GM23338 (cell line): ENCODE results near the gene SPINK4. TPM values are rescaled to one million over a fixed set of nuclear protein-coding genes. Genes with fewer than 3 reads are reported as not detected.

Source experiments
- ATAC-seq: fragments of 200-7000 bp; cut with Tn5 transposase; 3 replicates; pipeline ENCODE4 v1.9.1; 2020
- DNase-seq: peaks from one replicate; pipeline ENCODE4 v3.0.0-alpha.2; 2015; ENCODE audit warnings: low spot score
- H2AFZ ChIP-seq: fragments of 200-600 bp; sonication (generic); 2 replicates; pipeline ENCODE4 v1.8.0; 2016; ENCODE audit warnings: antibody characterized with exemption, mild to moderate bottlenecking, moderate library complexity
- H3F3A ChIP-seq: fragments of 200-600 bp; sonication (generic); replicated peaks from 2 replicates; pipeline ENCODE4 v1.8.0; 2017; ENCODE audit warnings: antibody characterized with exemption, mixed run types, low read depth
- H3K27ac ChIP-seq: fragments of 200-600 bp; sonication (generic); 2 replicates; pipeline ENCODE4 v1.6.1; 2016; ENCODE audit warnings: low read depth
- H3K27me3 ChIP-seq: fragments of 200-600 bp; sonication (generic); 2 replicates; pipeline ENCODE4 v1.8.0; 2016; ENCODE audit warnings: mild to moderate bottlenecking, mixed run types, moderate library complexity; ENCODE audit not compliant: insufficient read depth
- H3K36me3 ChIP-seq: fragments of 200-600 bp; sonication (generic); 2 replicates; pipeline ENCODE4 v1.8.0; 2016; ENCODE audit warnings: mild to moderate bottlenecking; ENCODE audit not compliant: insufficient read depth
- H3K4me1 ChIP-seq: fragments of 200-600 bp; sonication (generic); 2 replicates; pipeline ENCODE4 v1.8.0; 2016; ENCODE audit warnings: mild to moderate bottlenecking, moderate library complexity; ENCODE audit not compliant: insufficient read depth
- H3K4me2 ChIP-seq: fragments of 200-600 bp; sonication (generic); 2 replicates; pipeline ENCODE4 v1.7.1; 2017; ENCODE audit warnings: mixed run types
- H3K4me3 ChIP-seq: fragments of 200-600 bp; sonication (generic); 2 replicates; pipeline ENCODE4 v1.6.1; 2016; ENCODE audit warnings: mixed run types
- H3K79me2 ChIP-seq: fragments of 200-600 bp; sonication (generic); replicated peaks from 2 replicates; pipeline ENCODE4 v1.8.0; 2017; ENCODE audit warnings: mild to moderate bottlenecking; ENCODE audit not compliant: insufficient read depth
- H3K9me2 ChIP-seq: fragments of 200-600 bp; sonication (generic); 2 replicates; pipeline ENCODE4 v1.8.0; 2017; ENCODE audit not compliant: insufficient read depth
- H4K20me1 ChIP-seq: fragments of 200-600 bp; sonication (generic); replicated peaks from 2 replicates; pipeline ENCODE4 v1.8.0; 2017; ENCODE audit warnings: mild to moderate bottlenecking; ENCODE audit not compliant: insufficient read depth
- H3K27ac Mint-ChIP-seq: 2 replicates; pipeline ENCODE4 v1.8.0; 2020; ENCODE audit warnings: inconsistent platforms, mild to moderate bottlenecking, moderate library complexity, mixed read lengths
- H3K27me3 Mint-ChIP-seq: 3 replicates; pipeline ENCODE4 v1.8.0; 2022; ENCODE audit warnings: low read depth, mild to moderate bottlenecking, moderate library complexity, mixed read lengths, inconsistent platforms; ENCODE audit not compliant: insufficient read depth, poor library complexity
- H3K36me3 Mint-ChIP-seq: 3 replicates; pipeline ENCODE4 v1.8.0; 2021; ENCODE audit warnings: low read depth, mild to moderate bottlenecking, inconsistent platforms, moderate library complexity, mixed read lengths
- H3K4me1 Mint-ChIP-seq: 3 replicates; pipeline ENCODE4 v1.8.0; 2020; ENCODE audit warnings: mild to moderate bottlenecking, inconsistent platforms, mixed read lengths
- H3K4me3 Mint-ChIP-seq: 3 replicates; pipeline ENCODE4 v1.8.0; 2021; ENCODE audit warnings: moderate library complexity, mild to moderate bottlenecking, inconsistent platforms, mixed read lengths
- H3K9me3 Mint-ChIP-seq: 3 replicates; pipeline ENCODE4 v1.8.0; 2020; ENCODE audit warnings: moderate library complexity, mild to moderate bottlenecking, inconsistent platforms, mixed read lengths
- CREB1 ChIP-seq: fragments of 250-450 bp; sonication (Bioruptor Pico); IDR thresholded peaks from 2 replicates; pipeline ENCODE4 v1.5.0; 2020; ENCODE audit warnings: low read depth, mild to moderate bottlenecking, moderate library complexity
- CTCF ChIP-seq, 2 experiments: fragments of 200-600 bp in 1 of 2; sonication (generic) in 1 of 2; conservative IDR thresholded peaks; 2 replicates each; pipeline versions ENCODE4 v1.5.1 to v1.6.1; 2016 to 2017; ENCODE audit warnings: antibody characterized with exemption in 2 of 2, low read depth in 2 of 2, mild to moderate bottlenecking in 2 of 2, moderate library complexity in 1 of 2
- EZH2 ChIP-seq: fragments of 200-600 bp; sonication (generic); IDR thresholded peaks from one replicate; pipeline ENCODE4 v1.8.0; 2017; ENCODE audit warnings: antibody characterized with exemption, mild to moderate bottlenecking, low read depth; ENCODE audit not compliant: unreplicated experiment
- EZH2phosphoT487 ChIP-seq: fragments of 200-600 bp; sonication (generic); IDR thresholded peaks from one replicate; pipeline ENCODE4 v1.8.1; 2018; ENCODE audit warnings: antibody characterized with exemption; ENCODE audit not compliant: unreplicated experiment
- JUNB ChIP-seq: IDR thresholded peaks from one replicate; pipeline ENCODE4 v1.6.1; 2016; ENCODE audit warnings: antibody characterized with exemption; ENCODE audit not compliant: unreplicated experiment
- NANOG ChIP-seq: IDR thresholded peaks from 2 replicates; pipeline ENCODE4 v1.6.1; 2016; ENCODE audit warnings: antibody characterized with exemption, borderline replicate concordance
- POLR2AphosphoS5 ChIP-seq: IDR thresholded peaks from 2 replicates; pipeline ENCODE4 v1.6.1; 2016; ENCODE audit warnings: antibody characterized with exemption, low read depth
- STAT1 ChIP-seq: IDR thresholded peaks from one replicate; pipeline ENCODE4 v1.6.1; 2016; ENCODE audit warnings: antibody characterized with exemption; ENCODE audit not compliant: unreplicated experiment
- ZNF114 ChIP-seq: fragments of 250-450 bp; sonication (Bioruptor Pico); IDR thresholded peaks from 2 replicates; pipeline ENCODE4 v1.5.0; 2020; ENCODE audit warnings: mild to moderate bottlenecking, moderate library complexity
- ZNF331 ChIP-seq: fragments of 250-450 bp; sonication (Bioruptor Pico); IDR thresholded peaks from 2 replicates; pipeline ENCODE4 v1.5.0; 2020; ENCODE audit warnings: low read depth, mild to moderate bottlenecking, moderate library complexity
- polyA plus RNA-seq: library from polyadenylated mRNA; unstranded; fragments of >200 nt; fragmentation: Nextera tagmentation; extraction: Ambion mirVana; gene quantifications from 2 replicates; pipeline ENCODE4 v1.2.1, GENCODE V29; 2016
- total RNA-seq: library from RNA; depleted of rRNA; stranded (reverse); fragments of >200 nt; shearing (Covaris generic); gene quantifications from 2 replicates; pipeline ENCODE4 v1.2.3, GENCODE V29; 2014
- TF ChIP-seq, protein P1 (sequence below): IDR thresholded peaks from one replicate; pipeline ENCODE4 v1.6.1; 2018; ENCODE audit warnings: antibody characterized with exemption; ENCODE audit not compliant: unreplicated experiment
- TF ChIP-seq, protein P2 (sequence below): IDR thresholded peaks from 2 replicates; pipeline ENCODE4 v1.6.1; 2016; ENCODE audit warnings: antibody characterized with exemption

The SPINK4 gene
- total and polyA plus RNA-seq, 2 experiments from 2014 or later, result not detected

GRCh38 chr9:33250458-33250995 lies 10.6 kb downstream of the SPINK4 start:
- peaks cover 9% of the 10 kb centered on the region for H3K27me3 Mint-ChIP-seq
- H3K36me3 ChIP-seq, result peaks cover 21% of the 10 kb centered on the region
- no peak overlapping the region for H2AFZ ChIP-seq
- no peaks in the 10 kb centered on the region for H3F3A ChIP-seq
- peak overlapping the region; percentile 60; the same call in 1 of the 2 replicates for H3K27ac Mint-ChIP-seq
- no peak for ATAC-seq
- TF ChIP-seq JUNB, result no peak
- no peak for TF ChIP-seq POLR2AphosphoS5
- TF ChIP-seq, protein P1, sequence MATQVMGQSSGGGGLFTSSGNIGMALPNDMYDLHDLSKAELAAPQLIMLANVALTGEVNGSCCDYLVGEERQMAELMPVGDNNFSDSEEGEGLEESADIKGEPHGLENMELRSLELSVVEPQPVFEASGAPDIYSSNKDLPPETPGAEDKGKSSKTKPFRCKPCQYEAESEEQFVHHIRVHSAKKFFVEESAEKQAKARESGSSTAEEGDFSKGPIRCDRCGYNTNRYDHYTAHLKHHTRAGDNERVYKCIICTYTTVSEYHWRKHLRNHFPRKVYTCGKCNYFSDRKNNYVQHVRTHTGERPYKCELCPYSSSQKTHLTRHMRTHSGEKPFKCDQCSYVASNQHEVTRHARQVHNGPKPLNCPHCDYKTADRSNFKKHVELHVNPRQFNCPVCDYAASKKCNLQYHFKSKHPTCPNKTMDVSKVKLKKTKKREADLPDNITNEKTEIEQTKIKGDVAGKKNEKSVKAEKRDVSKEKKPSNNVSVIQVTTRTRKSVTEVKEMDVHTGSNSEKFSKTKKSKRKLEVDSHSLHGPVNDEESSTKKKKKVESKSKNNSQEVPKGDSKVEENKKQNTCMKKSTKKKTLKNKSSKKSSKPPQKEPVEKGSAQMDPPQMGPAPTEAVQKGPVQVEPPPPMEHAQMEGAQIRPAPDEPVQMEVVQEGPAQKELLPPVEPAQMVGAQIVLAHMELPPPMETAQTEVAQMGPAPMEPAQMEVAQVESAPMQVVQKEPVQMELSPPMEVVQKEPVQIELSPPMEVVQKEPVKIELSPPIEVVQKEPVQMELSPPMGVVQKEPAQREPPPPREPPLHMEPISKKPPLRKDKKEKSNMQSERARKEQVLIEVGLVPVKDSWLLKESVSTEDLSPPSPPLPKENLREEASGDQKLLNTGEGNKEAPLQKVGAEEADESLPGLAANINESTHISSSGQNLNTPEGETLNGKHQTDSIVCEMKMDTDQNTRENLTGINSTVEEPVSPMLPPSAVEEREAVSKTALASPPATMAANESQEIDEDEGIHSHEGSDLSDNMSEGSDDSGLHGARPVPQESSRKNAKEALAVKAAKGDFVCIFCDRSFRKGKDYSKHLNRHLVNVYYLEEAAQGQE, result no peak
- TF ChIP-seq EZH2phosphoT487, result no peak
- no peak for TF ChIP-seq NANOG
- TF ChIP-seq ZNF114, result no peak
- no peak for TF ChIP-seq CREB1 (CRISPR knock-in tag)
- TF ChIP-seq CTCF (conservative IDR thresholded peaks at IDR 0.05; ENCODE audit: low read depth in 2 of 2), result no peak
- no peaks in the 10 kb centered on the region for H3K9me2 ChIP-seq
- H3K4me1 Mint-ChIP-seq, result no peaks in the 10 kb centered on the region
- no peak for DNase-seq
- no peak overlapping the region for H3K4me2 ChIP-seq
- H4K20me1 ChIP-seq, result no peaks in the 10 kb centered on the region; the same call in 1 of the 2 replicates
- no peak overlapping the region for H3K4me3 ChIP-seq
- peaks cover 24% of the 10 kb centered on the region for H3K36me3 Mint-ChIP-seq
- H3K79me2 ChIP-seq, result no peaks in the 10 kb centered on the region
- H3K27ac ChIP-seq, result no peak overlapping the region
- H3K27me3 ChIP-seq, result no peaks in the 10 kb centered on the region
- no peak overlapping the region for H3K4me3 Mint-ChIP-seq
- no peaks in the 10 kb centered on the region for H3K9me3 Mint-ChIP-seq
- H3K4me1 ChIP-seq, result no peaks in the 10 kb centered on the region

DNA sequence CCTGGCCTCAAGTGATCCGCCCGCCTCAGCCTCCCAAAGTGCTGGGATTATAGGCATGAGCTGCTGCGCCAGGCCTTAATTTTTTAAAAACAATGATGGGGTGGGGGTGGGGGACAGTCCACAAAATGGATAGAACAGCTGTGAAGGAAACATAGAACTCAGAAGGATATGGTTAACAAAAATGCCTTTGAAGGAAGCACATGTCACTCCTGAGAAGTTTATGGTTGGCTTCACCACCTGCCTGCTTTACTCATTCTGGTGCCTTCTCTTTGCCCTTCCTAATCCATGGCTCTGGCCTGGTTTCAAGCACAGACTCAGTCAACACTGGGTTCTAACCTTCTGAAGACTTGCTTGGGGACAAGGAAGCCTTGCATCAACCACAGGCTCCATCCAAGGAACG lies 14.2 kb downstream of the SPINK4 start:
- Histone ChIP-seq H3K79me2 (no peaks in the 10 kb centered on the region), H3K27ac (no peak overlapping the region), H3F3A (no peaks in the 10 kb centered on the region), H3K27me3 (no peaks in the 10 kb centered on the region), H3K4me3 (no peak overlapping the region), H3K36me3 (peaks cover 56% of the 10 kb centered on the region), H3K9me2 (no peaks in the 10 kb centered on the region), H3K4me1 (no peaks in the 10 kb centered on the region), H2AFZ (no peak overlapping the region), H4K20me1 (peaks cover 4% of the 10 kb centered on the region; the same call in 1 of the 2 replicates), H3K4me2 (no peak overlapping the region)
- peaks cover 6% of the 10 kb centered on the region for H3K27me3 Mint-ChIP-seq
- H3K27ac Mint-ChIP-seq, result no peak overlapping the region
- no peaks in the 10 kb centered on the region for H3K4me1 Mint-ChIP-seq
- no peaks in the 10 kb centered on the region for H3K9me3 Mint-ChIP-seq
- H3K4me3 Mint-ChIP-seq, result no peak overlapping the region
- ATAC-seq, result no peak
- no peak for DNase-seq
- peaks cover 57% of the 10 kb centered on the region for H3K36me3 Mint-ChIP-seq
- TF ChIP-seq STAT1 (no peak), ZNF331 (CRISPR knock-in tag) (no peak), EZH2phosphoT487 (no peak), CREB1 (CRISPR knock-in tag) (no peak), POLR2AphosphoS5 (no peak), EZH2 (no peak), ZNF114 (no peak), CTCF (conservative IDR thresholded peaks at IDR 0.05; ENCODE audit: low read depth in 2 of 2) (no peak), NANOG (no peak), JUNB (no peak)
- TF ChIP-seq, protein P2, sequence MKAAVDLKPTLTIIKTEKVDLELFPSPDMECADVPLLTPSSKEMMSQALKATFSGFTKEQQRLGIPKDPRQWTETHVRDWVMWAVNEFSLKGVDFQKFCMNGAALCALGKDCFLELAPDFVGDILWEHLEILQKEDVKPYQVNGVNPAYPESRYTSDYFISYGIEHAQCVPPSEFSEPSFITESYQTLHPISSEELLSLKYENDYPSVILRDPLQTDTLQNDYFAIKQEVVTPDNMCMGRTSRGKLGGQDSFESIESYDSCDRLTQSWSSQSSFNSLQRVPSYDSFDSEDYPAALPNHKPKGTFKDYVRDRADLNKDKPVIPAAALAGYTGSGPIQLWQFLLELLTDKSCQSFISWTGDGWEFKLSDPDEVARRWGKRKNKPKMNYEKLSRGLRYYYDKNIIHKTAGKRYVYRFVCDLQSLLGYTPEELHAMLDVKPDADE, result no peak
